HG02885 (cell line): ENCODE measurements around the gene CTIF.

Source experiments
- ATAC-seq: cut with Tn5 transposase; IDR thresholded peaks from one replicate; pipeline ENCODE4 v1.9.1; 2021; ENCODE audit warnings: mild to moderate bottlenecking; ENCODE audit not compliant: unreplicated experiment, poor library complexity

Gene CTIF

DNA sequence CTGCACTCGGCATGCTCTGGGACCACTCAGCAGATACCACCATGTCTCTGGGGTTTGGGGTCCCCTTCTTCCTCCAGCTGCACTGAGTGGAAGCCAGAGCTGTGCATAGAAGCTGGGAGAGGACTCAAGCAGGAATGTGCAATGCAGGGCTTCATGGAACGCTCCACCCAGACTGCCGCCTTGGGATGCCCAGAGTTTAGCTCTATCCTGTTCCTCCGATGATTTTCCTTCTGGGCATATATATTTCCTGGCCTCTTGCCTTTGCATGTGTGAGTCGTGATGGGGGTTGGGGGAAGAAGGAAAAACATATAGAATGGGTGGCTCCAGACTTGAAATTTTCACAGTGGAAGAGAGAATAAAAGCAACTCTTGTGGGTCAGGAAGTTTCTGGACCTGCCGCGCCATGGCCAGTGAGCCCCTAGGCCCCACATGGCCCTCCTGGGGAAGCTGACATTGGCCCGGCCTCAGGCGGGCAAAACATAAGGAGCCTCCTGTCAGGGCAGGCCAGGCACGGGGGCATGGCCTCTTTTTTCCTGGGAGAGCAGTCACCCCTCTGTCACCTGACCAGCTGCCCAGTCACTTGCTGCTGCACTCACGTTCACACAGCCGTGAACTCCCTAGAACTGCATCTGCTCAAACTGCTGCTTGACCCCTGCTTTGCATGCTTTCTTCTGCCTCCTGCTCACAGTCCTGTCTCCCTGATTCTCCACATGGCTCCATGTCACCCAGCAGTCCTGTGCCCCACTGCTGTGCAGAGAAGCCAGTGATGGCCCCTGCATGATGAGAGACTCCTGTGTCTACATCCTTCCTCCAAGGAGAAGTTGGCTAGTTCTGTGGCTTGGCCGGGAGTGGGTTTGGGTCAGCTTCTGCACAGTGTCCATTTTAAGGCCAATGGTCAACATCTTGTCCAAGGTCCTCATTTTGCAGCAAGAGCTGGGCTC lies 197.8 kb downstream of the CTIF start:
- no peak for ATAC-seq

DNA sequence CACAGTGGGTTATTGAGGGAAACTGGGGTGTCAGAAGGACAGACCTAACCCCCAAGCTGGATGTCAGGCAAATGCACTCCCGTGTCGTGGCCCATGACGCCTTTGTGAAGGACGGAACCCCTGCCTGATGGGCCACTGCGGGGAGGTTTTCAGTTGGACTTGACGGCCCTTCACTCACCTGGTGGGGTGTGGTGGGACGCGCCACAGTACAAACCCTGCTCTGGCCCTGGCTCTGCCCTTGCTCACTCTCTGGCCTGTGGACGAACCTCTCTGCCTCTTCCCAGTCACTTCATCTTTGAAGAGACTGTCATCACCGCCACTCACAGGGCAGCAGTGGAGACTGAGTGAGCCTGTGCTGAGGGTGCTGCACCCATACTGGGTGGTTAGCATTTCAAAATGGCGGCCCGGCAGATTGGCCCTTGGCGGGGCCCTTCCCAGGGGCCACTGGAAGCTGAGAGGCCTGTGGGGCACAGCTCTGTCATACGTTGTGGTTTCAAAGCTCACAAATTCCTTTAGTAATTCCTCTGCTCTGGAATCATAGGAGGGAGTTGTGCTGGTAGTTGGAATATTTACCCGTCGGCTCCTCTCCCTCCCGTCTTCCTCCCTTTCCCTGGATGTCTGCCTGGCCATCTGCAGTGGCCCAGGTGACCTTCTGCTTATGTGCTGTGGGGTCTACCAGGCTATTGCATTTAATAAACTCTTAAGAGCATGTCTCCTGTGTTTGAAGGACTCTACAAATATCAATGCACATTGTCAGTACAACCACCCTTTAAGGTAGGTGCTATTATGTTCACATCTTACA lies 200.6 kb downstream of the CTIF start:
- no peak for ATAC-seq

DNA sequence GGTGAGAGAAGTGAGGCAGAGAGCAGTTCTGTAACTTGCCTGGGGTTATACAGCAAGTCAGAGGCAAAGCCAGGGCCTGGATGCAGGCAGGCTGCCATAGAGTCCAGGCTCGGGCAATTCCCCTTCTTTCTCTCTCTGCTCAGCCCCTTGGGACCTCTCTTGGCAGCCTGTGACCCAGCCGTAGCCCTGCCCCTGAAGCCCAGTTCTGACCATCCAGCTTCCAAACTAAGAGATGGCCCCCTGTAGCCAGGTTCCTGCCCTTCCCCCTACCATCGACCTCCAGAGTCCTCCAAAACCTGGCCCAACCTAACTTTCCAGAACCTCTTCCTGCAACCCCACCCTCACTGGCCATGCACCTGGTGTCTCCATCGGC lies 201.2 kb downstream of the CTIF start:
- no peak for ATAC-seq

DNA sequence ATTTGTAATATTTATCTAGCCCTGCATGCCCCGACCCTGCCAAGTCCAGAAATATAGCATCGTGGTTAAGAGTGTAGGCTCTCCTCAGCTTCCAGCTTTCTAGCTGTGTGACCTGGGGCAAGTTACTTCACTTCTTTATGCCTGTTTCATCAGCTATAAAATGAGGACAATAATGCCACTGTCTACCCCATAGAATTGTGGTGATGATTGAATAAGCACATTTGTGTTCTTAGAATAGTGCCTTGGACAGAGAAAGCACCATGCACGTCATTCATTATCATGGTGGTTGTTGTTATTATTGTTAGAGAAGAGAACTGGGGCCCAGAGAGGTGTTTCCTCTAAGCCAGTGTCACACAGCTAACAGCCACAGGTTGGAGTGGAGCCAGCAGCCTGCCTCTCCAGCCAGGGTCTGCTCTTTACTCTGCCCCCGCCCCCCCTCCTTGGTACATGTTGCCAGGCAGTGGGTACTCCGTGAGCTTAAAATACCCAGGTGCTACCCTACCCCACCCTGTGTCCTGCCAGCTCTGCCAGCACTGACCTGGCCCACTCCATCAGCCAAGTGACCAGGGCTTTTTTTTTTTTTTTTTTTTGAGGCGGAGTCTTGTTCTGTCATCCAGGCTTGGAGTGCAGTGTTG lies 202.1 kb downstream of the CTIF start:
- no peak for ATAC-seq

DNA sequence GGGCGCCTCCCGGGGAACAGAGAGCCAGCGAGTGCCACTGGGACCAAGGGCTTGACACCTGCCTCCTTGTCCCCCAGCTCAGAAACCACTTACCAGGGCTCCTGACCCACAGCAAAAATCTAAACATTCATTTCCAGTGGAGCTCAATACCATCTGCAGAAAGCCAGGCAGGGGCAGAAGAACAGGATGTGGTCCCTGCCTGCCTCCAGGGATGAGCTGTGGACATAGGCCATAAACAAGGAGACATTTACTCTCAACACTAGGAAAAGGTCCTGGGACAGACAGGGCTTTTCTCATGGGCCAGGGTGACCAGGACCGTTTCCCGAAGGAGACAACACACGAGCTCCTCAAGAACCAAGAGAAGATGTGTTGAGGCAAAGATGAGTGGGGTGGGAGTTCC lies 203.0 kb downstream of the CTIF start:
- no peak for ATAC-seq

DNA sequence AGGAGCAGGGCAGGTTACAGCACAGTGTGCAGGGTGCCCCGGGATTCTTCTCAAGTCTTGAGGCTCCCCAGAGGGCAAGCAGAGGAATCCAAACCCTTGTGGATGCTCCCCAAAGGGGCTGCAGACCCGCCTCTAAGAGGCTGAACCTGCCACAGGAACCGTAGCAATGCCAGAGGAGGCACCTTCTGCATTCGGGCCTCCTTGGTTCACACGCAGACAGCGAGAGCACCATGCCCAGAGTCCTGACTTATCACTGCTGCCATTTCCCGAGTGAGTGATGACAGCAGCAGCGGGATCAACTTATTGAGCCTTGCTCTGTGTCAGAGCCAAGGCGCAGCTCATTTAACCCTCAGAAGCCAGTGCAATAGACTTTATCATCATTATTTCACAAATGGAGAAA lies 203.5 kb downstream of the CTIF start:
- no peak for ATAC-seq

DNA sequence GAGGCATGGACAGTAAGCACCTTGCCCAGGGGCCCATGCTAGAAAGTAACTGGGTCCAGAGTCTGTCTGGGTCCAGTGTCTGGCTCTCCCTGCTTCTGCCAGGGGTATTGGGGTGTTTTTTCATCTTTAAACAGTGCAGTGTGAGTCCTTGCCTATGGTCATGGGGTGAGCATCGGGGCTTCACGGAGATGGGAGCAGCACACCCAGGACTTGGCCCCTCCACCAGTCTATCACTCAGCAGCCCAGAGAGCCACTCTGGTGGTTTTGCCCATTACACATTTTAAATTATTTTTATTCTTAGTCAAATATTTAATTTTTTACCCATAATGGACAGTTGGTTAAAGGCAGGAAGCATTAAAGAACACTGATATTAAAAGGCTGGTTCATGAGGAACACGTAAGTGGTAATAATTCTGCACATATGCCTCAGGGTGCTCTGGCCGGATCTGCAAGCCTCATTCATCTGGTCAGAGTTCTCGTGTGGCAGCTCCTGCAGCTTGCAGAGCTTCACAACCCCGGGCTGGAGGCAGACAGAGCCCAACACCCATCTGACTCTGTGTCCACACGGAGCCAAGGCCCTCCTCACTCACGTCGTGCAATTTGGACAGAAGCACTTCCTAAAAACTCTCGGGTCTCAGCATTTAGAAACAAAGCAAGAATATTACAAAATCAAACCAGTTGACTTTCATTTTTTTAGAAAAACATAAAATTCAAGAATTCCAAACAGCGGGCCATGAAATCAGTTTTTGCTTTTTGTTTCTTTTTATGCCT lies 204.1 kb downstream of the CTIF start:
- ATAC-seq = no peak

DNA sequence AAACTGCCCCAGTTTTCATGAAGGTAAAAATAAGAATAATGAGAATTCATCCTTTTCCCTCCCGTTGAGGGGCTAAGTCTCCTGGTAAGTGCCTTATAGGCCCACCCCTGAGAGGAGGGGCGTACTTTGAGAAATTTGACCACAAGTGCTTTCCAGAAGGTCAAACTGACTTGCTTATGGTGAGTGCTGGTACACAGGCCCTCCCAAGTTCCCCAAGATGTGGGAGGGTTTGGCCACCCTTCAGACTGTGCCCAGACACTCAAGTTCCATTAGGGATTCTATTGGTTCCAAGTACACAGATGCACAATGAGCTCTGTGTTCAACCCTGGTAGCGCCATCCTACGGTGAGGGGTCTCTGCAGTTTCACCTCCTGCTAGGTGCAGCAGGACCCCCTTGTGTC lies 205.1 kb downstream of the CTIF start:
- ATAC-seq = no peak

DNA sequence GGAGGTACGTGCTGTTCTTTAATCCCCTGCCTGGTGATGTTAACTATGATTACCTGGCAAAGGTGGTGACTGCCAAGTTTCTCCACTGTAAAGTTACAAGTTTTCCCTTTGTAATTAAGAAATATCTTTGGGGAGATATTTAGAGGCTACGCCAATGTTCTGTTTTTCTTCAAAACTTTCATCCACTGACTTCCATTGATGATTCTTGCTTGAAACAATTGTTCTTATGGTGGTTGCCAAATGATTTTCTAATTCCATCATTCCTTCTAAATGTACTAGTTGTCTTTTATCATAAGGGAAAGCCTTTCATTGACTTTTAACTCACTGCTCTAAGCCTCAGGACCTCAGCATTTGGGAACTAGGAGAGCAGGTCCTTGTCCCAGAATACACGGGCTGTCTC lies 206.5 kb downstream of the CTIF start:
- no peak for ATAC-seq

DNA sequence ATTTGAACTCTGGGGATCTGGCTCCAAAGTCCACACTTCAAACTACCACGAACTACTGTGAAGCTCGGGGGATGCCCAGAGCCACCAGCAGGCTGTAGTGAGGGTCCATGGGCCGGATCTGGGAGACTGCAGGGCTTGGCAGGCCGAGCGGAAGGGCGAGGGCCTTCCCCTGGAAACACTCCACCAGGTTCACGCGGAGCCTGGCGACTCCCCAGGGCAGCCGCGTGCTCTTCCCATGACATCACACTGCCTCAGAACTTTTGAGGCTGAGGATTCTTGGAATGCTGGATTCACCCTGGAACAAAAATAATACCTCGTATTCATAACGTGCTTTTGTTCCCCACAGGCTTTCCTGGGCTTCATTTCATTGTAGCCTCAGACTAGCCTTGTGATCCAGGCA lies 210.9 kb downstream of the CTIF start:
- no peak for ATAC-seq

DNA sequence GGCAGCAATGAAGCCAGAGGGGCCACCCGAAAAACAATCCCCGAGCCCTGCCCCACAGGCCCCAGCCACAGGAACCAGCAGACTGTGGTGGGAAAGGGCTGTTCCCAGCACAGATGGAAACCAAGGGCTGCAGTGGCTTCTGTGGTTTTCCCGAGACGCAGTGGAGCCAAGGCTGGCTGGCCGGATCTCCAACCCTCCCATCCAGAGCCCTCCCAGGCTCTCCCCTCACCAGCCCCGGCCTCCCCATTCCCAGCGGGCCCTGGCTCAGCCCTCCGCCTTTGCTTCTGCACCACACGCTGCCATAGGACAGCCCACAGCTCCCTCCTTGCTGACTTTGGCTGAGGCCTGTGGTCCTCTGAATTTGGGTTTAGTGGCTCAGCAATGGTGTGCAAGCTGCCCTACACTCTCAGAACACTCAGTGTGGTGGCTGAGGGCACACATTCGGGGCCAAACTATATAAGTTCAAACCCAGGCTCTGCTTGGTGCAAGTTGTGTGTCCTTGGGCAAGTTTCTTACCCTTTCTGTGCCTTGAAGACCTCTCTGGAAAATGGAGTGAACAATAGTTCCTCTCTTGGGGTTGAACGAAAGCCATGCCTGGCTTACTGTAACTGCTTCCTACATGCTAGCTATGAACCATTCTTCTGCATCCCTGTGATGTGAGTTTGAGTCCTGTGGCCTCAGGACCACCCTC lies 211.8 kb downstream of the CTIF start:
- ATAC-seq = no peak

DNA sequence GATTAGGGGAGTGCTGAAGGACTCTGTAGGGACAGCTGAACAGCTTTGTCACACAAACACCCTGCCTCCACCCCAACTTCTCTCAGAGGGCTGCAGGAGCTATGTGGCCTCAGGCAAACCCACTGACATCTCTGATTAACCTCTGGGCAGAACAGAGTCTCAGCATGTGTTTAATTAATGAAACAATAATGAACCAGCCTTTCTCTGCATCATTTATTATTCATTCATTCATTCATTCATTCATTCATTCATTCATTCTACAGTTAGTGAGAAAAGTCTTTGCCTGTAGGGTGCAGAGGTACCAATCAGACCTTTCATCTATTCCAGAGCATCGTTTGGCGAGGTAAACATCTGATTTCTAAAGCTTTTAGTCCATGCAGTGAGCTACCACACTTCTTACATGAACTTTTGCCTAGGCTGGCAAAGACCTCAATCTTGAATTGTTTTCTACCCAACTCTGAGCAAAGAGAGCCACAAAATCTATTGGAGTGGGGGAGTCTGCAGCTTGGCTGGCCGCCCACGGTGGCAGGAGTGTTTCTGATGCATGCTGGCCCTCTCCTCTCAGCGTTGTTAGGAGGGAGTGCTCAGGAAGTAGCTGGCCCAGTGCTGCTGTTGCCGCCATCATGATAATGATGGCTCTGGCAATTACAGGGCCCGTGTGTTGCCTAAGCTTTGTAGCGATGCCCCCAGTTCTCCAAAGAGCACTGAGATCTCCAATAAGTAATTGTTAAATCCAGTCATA lies 213.1 kb downstream of the CTIF start:
- ATAC-seq = no peak

DNA sequence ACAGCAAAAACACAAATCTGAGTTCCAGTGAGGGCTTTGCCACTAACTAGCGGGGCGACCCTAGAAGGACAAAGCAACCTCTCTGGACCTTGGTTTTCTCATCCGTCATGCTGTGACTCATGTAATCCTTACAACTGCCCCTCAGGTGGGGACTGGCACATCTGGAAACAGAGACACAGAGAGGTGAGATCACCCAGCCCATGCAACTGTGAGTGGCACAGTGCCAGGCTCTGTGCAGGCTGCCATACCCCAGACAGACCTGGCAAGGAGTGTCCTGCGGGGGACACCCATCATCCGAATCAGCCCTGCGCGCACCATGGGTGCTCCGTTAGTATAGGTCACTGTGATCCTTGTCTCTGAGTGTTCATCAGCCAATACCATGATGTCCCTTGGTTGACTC lies 213.6 kb downstream of the CTIF start:
- ATAC-seq = no peak

DNA sequence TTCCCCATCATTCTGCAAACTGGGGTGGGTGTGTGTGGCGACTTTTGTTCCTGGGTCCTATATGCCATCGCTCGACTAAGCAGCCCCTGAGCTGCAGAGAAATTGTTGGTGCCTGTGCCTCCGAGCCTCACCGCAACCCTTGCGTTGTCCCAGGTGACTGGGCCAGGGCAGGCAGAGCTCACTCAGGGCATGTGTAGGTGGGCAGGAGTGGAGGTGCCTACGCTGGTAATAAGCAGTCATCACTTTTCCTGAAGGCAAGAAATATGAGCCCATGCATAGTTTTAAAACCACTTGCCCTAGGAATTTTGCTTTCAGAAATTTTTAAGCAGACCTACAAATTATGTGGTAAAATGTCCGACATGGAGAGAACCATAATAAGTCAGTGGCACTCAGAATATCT lies 214.1 kb downstream of the CTIF start:
- no peak for ATAC-seq

DNA sequence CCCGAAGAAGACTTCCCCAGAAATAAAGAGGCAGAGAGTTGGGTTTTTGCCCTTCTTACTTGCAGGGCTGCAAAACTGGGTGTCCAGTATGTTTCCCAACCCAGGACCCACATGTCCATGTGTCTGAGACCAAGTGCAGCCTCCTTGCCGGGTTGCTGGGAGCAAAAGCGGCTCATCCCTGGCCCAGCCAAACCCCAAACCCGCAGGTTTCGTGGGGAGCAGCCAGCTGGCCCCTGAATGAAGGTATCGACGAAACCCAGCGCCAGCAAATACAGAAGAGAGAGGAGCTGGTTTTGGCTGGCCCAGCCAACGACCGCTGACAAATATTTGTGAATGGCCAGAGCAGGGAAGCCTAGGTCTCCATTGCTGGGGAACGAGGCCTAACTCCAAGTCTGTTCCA lies 214.9 kb downstream of the CTIF start:
- ATAC-seq = no peak

DNA sequence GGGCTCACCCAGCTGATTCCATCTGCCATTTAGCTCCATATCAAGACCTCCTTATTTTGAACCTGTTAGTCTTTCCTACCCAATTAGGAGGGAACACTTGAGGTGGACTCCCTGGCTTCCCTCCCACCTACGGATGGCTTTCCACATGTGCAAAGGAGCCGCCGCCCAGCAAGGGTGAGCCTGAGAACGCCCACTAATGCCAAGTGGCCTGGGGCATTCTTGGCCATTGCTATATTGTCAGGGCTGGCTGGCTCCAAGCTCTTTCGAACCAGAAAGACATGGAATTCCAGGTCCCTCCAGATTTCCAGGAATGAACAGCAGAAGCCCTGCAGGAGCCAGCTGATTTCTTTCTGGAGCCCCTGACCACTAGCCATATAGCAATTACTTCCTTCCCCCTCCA lies 215.7 kb downstream of the CTIF start:
- no peak for ATAC-seq

DNA sequence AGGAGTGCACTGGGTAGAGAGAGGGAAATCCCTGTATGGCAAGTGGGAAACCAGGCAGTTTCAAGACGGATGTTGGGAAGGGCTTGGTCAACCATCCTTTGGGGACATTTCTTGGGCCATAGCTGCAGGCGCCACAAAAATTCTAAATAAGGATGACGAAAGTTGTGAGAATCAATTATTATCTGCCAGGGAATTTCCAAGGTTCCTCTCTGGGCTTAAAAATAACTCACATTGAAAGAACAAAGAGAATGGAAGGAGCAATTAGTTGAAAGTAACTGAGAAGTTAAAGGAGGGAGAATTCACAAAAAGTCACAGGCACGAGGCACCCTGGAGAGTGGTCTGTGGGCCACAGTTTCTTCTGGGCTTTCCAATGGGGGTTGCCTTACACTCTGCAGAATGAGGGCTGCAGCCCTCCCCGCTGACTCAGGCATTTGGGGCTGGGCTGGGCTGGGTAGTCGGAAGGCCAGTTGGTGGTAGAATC lies 216.2 kb downstream of the CTIF start:
- ATAC-seq = no peak

DNA sequence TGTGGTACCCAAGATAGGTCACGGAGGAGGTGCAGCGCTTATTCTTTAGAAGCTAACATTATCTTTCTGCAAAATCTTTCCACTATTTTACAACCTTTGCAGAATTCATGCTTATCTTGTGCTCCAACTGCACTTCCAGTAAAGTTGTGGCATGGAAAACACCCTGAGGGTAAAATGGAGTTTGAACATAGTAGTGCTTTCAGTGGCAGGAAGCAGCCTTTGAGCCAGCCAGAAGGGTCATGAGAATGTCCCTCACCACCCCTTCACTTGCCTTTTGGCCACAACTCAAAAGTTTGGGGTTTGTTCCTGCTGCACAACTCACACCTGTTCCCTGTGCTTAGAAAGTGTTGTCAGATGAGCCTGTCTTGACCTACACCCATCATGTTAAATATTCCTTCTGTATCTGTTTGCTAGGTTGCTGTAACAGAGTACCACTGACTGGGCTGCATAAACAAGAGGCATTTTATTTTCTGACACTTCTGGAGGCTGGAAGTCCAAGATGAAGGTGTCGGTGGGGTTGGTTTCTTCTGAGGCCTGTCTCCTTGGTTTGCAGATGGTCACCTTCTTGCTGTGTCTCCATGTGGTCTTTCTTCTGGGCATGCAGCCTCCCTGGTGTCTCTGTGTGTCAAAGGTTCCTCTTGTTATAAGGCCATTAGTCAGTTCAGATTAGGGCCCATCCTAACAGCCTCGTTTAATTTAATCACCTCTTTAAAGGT lies 217.8 kb downstream of the CTIF start:
- no peak for ATAC-seq
